Stimulated activated naive CD8-positive, alpha-beta T cell treated with anti-CD3 and anti-CD28 coated beads, Interleukin-15, amount 100 ng/mL, for 72 hours (primary cell): Measurements from ENCODE around the gene THBS4.

Experiments used
- ATAC-seq: fragments of 150-1000 bp; cut with Tn5 transposase; 2 replicates; pipeline ENCODE4 v1.10.0; 2021; ENCODE audit warnings: mild to moderate bottlenecking, moderate library complexity
- DNase-seq, 2 donors: peaks; one replicate each; pipeline ENCODE4 v3.0.0; 2021 to 2022
- H3K27ac Mint-ChIP-seq, 2 donors: one replicate each; pipeline ENCODE4 v1.8.0; 2022; ENCODE audit warnings: mild to moderate bottlenecking in 2 of 2, mixed read lengths in 2 of 2, moderate library complexity in 2 of 2
- H3K27me3 Mint-ChIP-seq: one replicate; pipeline ENCODE4 v1.8.0; 2022; ENCODE audit warnings: mixed read lengths
- H3K4me1 Mint-ChIP-seq: one replicate; pipeline ENCODE4 v1.8.0; 2022; ENCODE audit warnings: mild to moderate bottlenecking, mixed read lengths
- H3K4me3 Mint-ChIP-seq, 2 donors: one replicate each; pipeline ENCODE4 v1.8.0; 2022; ENCODE audit warnings: mild to moderate bottlenecking in 2 of 2, mixed read lengths in 2 of 2, moderate library complexity in 1 of 2
- H3K9me3 Mint-ChIP-seq, 2 donors: one replicate each; pipeline ENCODE4 v1.8.0; 2022; ENCODE audit warnings: mixed read lengths in 2 of 2

Gene THBS4

GRCh38 chr5:80035839-80036238 lies 691 bp downstream of the THBS4 start:
- Mint-ChIP-seq H3K4me3 (peak overlapping the region; percentile 45 to 65), H3K27ac (no peak overlapping the region), H3K4me1 (peaks cover 35% of the 10 kb centered on the region), H3K27me3 (peaks cover 65% of the 10 kb centered on the region), H3K9me3 (no peaks in the 10 kb centered on the region)
- no peak for ATAC-seq
- DNase-seq: no peak

- H3K4me1 Mint-ChIP-seq: peaks cover 28% of the 10 kb centered on the region
- no peaks in the 10 kb centered on the region for H3K9me3 Mint-ChIP-seq
- peaks cover 72% of the 10 kb centered on the region for H3K27me3 Mint-ChIP-seq
- no peak for ATAC-seq
- no peak for DNase-seq
- peak overlapping the region in 1 of 2 donors; percentile 6 for H3K4me3 Mint-ChIP-seq
- H3K27ac Mint-ChIP-seq: no peak overlapping the region
Measured at GRCh38 chr5:80036615-80037014, 1.5 kb downstream of the THBS4 start.

GRCh38 chr5:80037366-80037765 lies 2.2 kb downstream of the THBS4 start:
- no peak overlapping the region for H3K27ac Mint-ChIP-seq
- peaks cover 78% of the 10 kb centered on the region for H3K27me3 Mint-ChIP-seq
- ATAC-seq (peak; percentile 47), DNase-seq (no peak)
- H3K4me1 Mint-ChIP-seq: peaks cover 27% of the 10 kb centered on the region
- no peaks in the 10 kb centered on the region for H3K9me3 Mint-ChIP-seq
- peak overlapping the region in 1 of 2 donors; percentile 7 for H3K4me3 Mint-ChIP-seq

GRCh38 chr5:80039650-80040049 lies 4.5 kb downstream of the THBS4 start:
- Mint-ChIP-seq H3K27ac (no peak overlapping the region), H3K4me1 (peaks cover 13% of the 10 kb centered on the region), H3K9me3 (no peaks in the 10 kb centered on the region), H3K27me3 (peaks cover 75% of the 10 kb centered on the region), H3K4me3 (no peak overlapping the region)
- no peak for ATAC-seq
- no peak for DNase-seq

- H3K4me1 Mint-ChIP-seq: no peaks in the 10 kb centered on the region
- H3K27ac Mint-ChIP-seq: peak overlapping the region in 1 of 2 donors; percentile 80
- H3K4me3 Mint-ChIP-seq: no peak overlapping the region
- ATAC-seq (no peak), DNase-seq (no peak)
- no peaks in the 10 kb centered on the region for H3K9me3 Mint-ChIP-seq
- H3K27me3 Mint-ChIP-seq: peaks cover 67% of the 10 kb centered on the region
Measured at GRCh38 chr5:80041527-80041926, 6.4 kb downstream of the THBS4 start.

- ATAC-seq (no peak), DNase-seq (no peak)
- no peak overlapping the region for H3K4me3 Mint-ChIP-seq
- H3K4me1 Mint-ChIP-seq: no peaks in the 10 kb centered on the region
- no peaks in the 10 kb centered on the region for H3K9me3 Mint-ChIP-seq
- peak overlapping the region in 1 of 2 donors; percentile 80 for H3K27ac Mint-ChIP-seq
- peaks cover 59% of the 10 kb centered on the region for H3K27me3 Mint-ChIP-seq
Measured at GRCh38 chr5:80042330-80042729, 7.2 kb downstream of the THBS4 start.

- no peaks in the 10 kb centered on the region for H3K4me1 Mint-ChIP-seq
- no peak overlapping the region for H3K27ac Mint-ChIP-seq
- H3K9me3 Mint-ChIP-seq: no peaks in the 10 kb centered on the region
- no peak overlapping the region for H3K4me3 Mint-ChIP-seq
- ATAC-seq: no peak
- no peak for DNase-seq
- H3K27me3 Mint-ChIP-seq: peaks cover 54% of the 10 kb centered on the region
Measured at GRCh38 chr5:80043187-80043586, 8.0 kb downstream of the THBS4 start.

- Mint-ChIP-seq H3K27me3 (peaks cover 41% of the 10 kb centered on the region), H3K27ac (no peak overlapping the region), H3K4me3 (no peak overlapping the region), H3K4me1 (no peaks in the 10 kb centered on the region), H3K9me3 (no peaks in the 10 kb centered on the region)
- DNase-seq (no peak), ATAC-seq (no peak)
Measured at GRCh38 chr5:80048084-80048780, 13.1 kb downstream of the THBS4 start.

- H3K9me3 Mint-ChIP-seq: no peaks in the 10 kb centered on the region
- H3K27me3 Mint-ChIP-seq: peaks cover 22% of the 10 kb centered on the region
- DNase-seq (no peak), ATAC-seq (no peak)
- no peak overlapping the region for H3K4me3 Mint-ChIP-seq
- H3K4me1 Mint-ChIP-seq: no peaks in the 10 kb centered on the region
- H3K27ac Mint-ChIP-seq: no peak overlapping the region
Measured at GRCh38 chr5:80052464-80052863, 17.3 kb downstream of the THBS4 start.

- Mint-ChIP-seq H3K4me1 (no peaks in the 10 kb centered on the region), H3K27me3 (peaks cover 16% of the 10 kb centered on the region), H3K27ac (no peak overlapping the region), H3K4me3 (no peak overlapping the region), H3K9me3 (no peaks in the 10 kb centered on the region)
- ATAC-seq (no peak), DNase-seq (no peak)
Measured at GRCh38 chr5:80054682-80055081, 19.5 kb downstream of the THBS4 start.

GRCh38 chr5:80055491-80056170 lies 20.5 kb downstream of the THBS4 start:
- Mint-ChIP-seq H3K4me1 (peaks cover 6% of the 10 kb centered on the region), H3K4me3 (no peak overlapping the region), H3K9me3 (no peaks in the 10 kb centered on the region), H3K27ac (no peak overlapping the region), H3K27me3 (peaks cover 7% of the 10 kb centered on the region)
- ATAC-seq: no peak
- DNase-seq: no peak

GRCh38 chr5:80057099-80057498 lies 22.0 kb downstream of the THBS4 start:
- Mint-ChIP-seq H3K9me3 (no peaks in the 10 kb centered on the region), H3K4me1 (peaks cover 12% of the 10 kb centered on the region), H3K27me3 (no peaks in the 10 kb centered on the region), H3K4me3 (no peak overlapping the region), H3K27ac (no peak overlapping the region)
- no peak for DNase-seq
- ATAC-seq: peak; percentile 26

- Mint-ChIP-seq H3K27ac (no peak overlapping the region), H3K9me3 (no peaks in the 10 kb centered on the region), H3K4me3 (no peak overlapping the region)
Measured at GRCh38 chr5:80057921-80058320, 22.8 kb downstream of the THBS4 start.

GRCh38 chr5:80059354-80059980 lies 24.3 kb downstream of the THBS4 start:
- Mint-ChIP-seq H3K4me3 (no peak overlapping the region), H3K27ac (no peak overlapping the region), H3K4me1 (peaks cover 12% of the 10 kb centered on the region), H3K27me3 (no peaks in the 10 kb centered on the region), H3K9me3 (peaks cover 0 to 4% of the 10 kb centered on the region in 2 donors)
- DNase-seq: no peak
- no peak for ATAC-seq

More at GRCh38 chr5:80057921-80058320, 22.8 kb downstream of the THBS4 start:
- ATAC-seq (no peak), DNase-seq (no peak)
- peaks cover 12% of the 10 kb centered on the region for H3K4me1 Mint-ChIP-seq
- no peaks in the 10 kb centered on the region for H3K27me3 Mint-ChIP-seq

- Mint-ChIP-seq H3K4me3 (no peak overlapping the region), H3K9me3 (peaks cover 0 to 4% of the 10 kb centered on the region in 2 donors), H3K27ac (no peak overlapping the region), H3K4me1 (peaks cover 12% of the 10 kb centered on the region), H3K27me3 (no peaks in the 10 kb centered on the region)
- ATAC-seq (no peak), DNase-seq (no peak)
Measured at GRCh38 chr5:80060966-80061365, 25.8 kb downstream of the THBS4 start.

- H3K9me3 Mint-ChIP-seq: peaks cover 0 to 4% of the 10 kb centered on the region in 2 donors
Measured at GRCh38 chr5:80061547-80061946, 26.4 kb downstream of the THBS4 start.

More at GRCh38 chr5:80061547-80061946, 26.4 kb downstream of the THBS4 start:
- H3K27me3 Mint-ChIP-seq: no peaks in the 10 kb centered on the region
- no peak for DNase-seq
- no peak for ATAC-seq
- H3K27ac Mint-ChIP-seq: no peak overlapping the region
- H3K4me1 Mint-ChIP-seq: peaks cover 12% of the 10 kb centered on the region
- H3K4me3 Mint-ChIP-seq: no peak overlapping the region
